Memory B cell (primary cell): Measurements from ENCODE around the gene TAF5L.

Source experiments
- ATAC-seq: fragments of 150-1000 bp; cut with Tn5 transposase; 2 replicates; pipeline ENCODE4 v1.10.0; 2021; ENCODE audit warnings: low read depth, mild to moderate bottlenecking, moderate library complexity
- DNase-seq, 2 donors: peaks; one replicate each; pipeline ENCODE4 v3.0.0; 2022; ENCODE audit warnings: low spot score in 2 of 2
- H3K27ac Mint-ChIP-seq: one replicate; pipeline ENCODE4 v1.8.0; 2022; ENCODE audit warnings: mild to moderate bottlenecking, moderate library complexity, mixed read lengths
- H3K27me3 Mint-ChIP-seq: one replicate; pipeline ENCODE4 v1.8.0; 2022; ENCODE audit warnings: mixed read lengths
- H3K36me3 Mint-ChIP-seq: one replicate; pipeline ENCODE4 v1.8.0; 2022; ENCODE audit warnings: mild to moderate bottlenecking, mixed read lengths
- H3K4me1 Mint-ChIP-seq: one replicate; pipeline ENCODE4 v1.8.0; 2022; ENCODE audit warnings: mixed read lengths
- H3K4me3 Mint-ChIP-seq: one replicate; pipeline ENCODE4 v1.8.0; 2022; ENCODE audit warnings: mild to moderate bottlenecking, moderate library complexity, mixed read lengths
- H3K9me3 Mint-ChIP-seq: one replicate; pipeline ENCODE4 v1.8.0; 2022; ENCODE audit warnings: mixed read lengths

Gene TAF5L

GRCh38 chr1:229653420-229653819 is 27.5 kb upstream of the TAF5L start:
- no peaks in the 10 kb centered on the region for H3K27me3 Mint-ChIP-seq
- H3K27ac Mint-ChIP-seq, result no peak overlapping the region
- peaks cover 21% of the 10 kb centered on the region for H3K36me3 Mint-ChIP-seq
- H3K4me3 Mint-ChIP-seq, result no peak overlapping the region
- no peak for ATAC-seq
- no peaks in the 10 kb centered on the region for H3K4me1 Mint-ChIP-seq
- H3K9me3 Mint-ChIP-seq, result no peaks in the 10 kb centered on the region
- no peak for DNase-seq

GRCh38 chr1:229651546-229651945 is 25.6 kb upstream of the TAF5L start:
- Mint-ChIP-seq H3K4me3 (no peak overlapping the region), H3K27me3 (no peaks in the 10 kb centered on the region), H3K36me3 (peaks cover 18% of the 10 kb centered on the region), H3K4me1 (no peaks in the 10 kb centered on the region), H3K27ac (no peak overlapping the region), H3K9me3 (no peaks in the 10 kb centered on the region)
- ATAC-seq (no peak), DNase-seq (no peak)

GRCh38 chr1:229650045-229650444 is 24.1 kb upstream of the TAF5L start:
- no peak for DNase-seq
- Mint-ChIP-seq H3K4me1 (no peaks in the 10 kb centered on the region), H3K36me3 (peaks cover 25% of the 10 kb centered on the region), H3K27ac (no peak overlapping the region), H3K27me3 (no peaks in the 10 kb centered on the region), H3K9me3 (no peaks in the 10 kb centered on the region), H3K4me3 (no peak overlapping the region)
- no peak for ATAC-seq

GRCh38 chr1:229648406-229648805 is 22.5 kb upstream of the TAF5L start:
- DNase-seq (no peak), ATAC-seq (no peak)
- Mint-ChIP-seq H3K36me3 (peaks cover 25% of the 10 kb centered on the region), H3K4me3 (no peak overlapping the region), H3K9me3 (no peaks in the 10 kb centered on the region), H3K4me1 (peaks cover 11% of the 10 kb centered on the region), H3K27ac (no peak overlapping the region), H3K27me3 (no peaks in the 10 kb centered on the region)

GRCh38 chr1:229645324-229645993 is 19.5 kb upstream of the TAF5L start:
- H3K4me3 Mint-ChIP-seq, result no peak overlapping the region
- peaks cover 23% of the 10 kb centered on the region for H3K36me3 Mint-ChIP-seq
- no peaks in the 10 kb centered on the region for H3K9me3 Mint-ChIP-seq
- no peak for DNase-seq
- peak overlapping the region; percentile 84 for H3K27ac Mint-ChIP-seq
- no peaks in the 10 kb centered on the region for H3K27me3 Mint-ChIP-seq
- H3K4me1 Mint-ChIP-seq, result peaks cover 11% of the 10 kb centered on the region
- ATAC-seq, result no peak

GRCh38 chr1:229643996-229644745 is 18.2 kb upstream of the TAF5L start:
- DNase-seq (no peak), ATAC-seq (peak; percentile 45)
- Mint-ChIP-seq H3K4me1 (peaks cover 11% of the 10 kb centered on the region), H3K27me3 (no peaks in the 10 kb centered on the region), H3K9me3 (no peaks in the 10 kb centered on the region), H3K4me3 (no peak overlapping the region), H3K36me3 (peaks cover 17% of the 10 kb centered on the region), H3K27ac (peak overlapping the region; percentile 80)

GRCh38 chr1:229642970-229643369 is 17.0 kb upstream of the TAF5L start:
- no peaks in the 10 kb centered on the region for H3K9me3 Mint-ChIP-seq
- no peaks in the 10 kb centered on the region for H3K27me3 Mint-ChIP-seq
- no peak overlapping the region for H3K4me3 Mint-ChIP-seq

GRCh38 chr1:229642376-229642775 is 16.5 kb upstream of the TAF5L start:
- H3K36me3 Mint-ChIP-seq, result peaks cover 19% of the 10 kb centered on the region
- no peak overlapping the region for H3K4me3 Mint-ChIP-seq

More at GRCh38 chr1:229642970-229643369, 17.0 kb upstream of the TAF5L start:
- H3K27ac Mint-ChIP-seq, result no peak overlapping the region
- no peak for DNase-seq
- ATAC-seq, result no peak
- peaks cover 16% of the 10 kb centered on the region for H3K36me3 Mint-ChIP-seq
- H3K4me1 Mint-ChIP-seq, result peaks cover 11% of the 10 kb centered on the region

GRCh38 chr1:229641306-229641705 is 15.4 kb upstream of the TAF5L start:
- H3K36me3 Mint-ChIP-seq, result peaks cover 24% of the 10 kb centered on the region

More at GRCh38 chr1:229642376-229642775, 16.5 kb upstream of the TAF5L start:
- no peaks in the 10 kb centered on the region for H3K9me3 Mint-ChIP-seq
- H3K27ac Mint-ChIP-seq, result no peak overlapping the region
- H3K4me1 Mint-ChIP-seq, result peaks cover 11% of the 10 kb centered on the region
- H3K27me3 Mint-ChIP-seq, result no peaks in the 10 kb centered on the region
- ATAC-seq, result no peak
- no peak for DNase-seq

GRCh38 chr1:229640455-229640854 is 14.5 kb upstream of the TAF5L start:
- no peaks in the 10 kb centered on the region for H3K9me3 Mint-ChIP-seq
- no peak overlapping the region for H3K4me3 Mint-ChIP-seq
- peaks cover 11% of the 10 kb centered on the region for H3K4me1 Mint-ChIP-seq
- H3K27ac Mint-ChIP-seq, result no peak overlapping the region
- no peaks in the 10 kb centered on the region for H3K27me3 Mint-ChIP-seq
- H3K36me3 Mint-ChIP-seq, result peaks cover 27% of the 10 kb centered on the region
- ATAC-seq (no peak), DNase-seq (no peak)

More at GRCh38 chr1:229641306-229641705, 15.4 kb upstream of the TAF5L start:
- Mint-ChIP-seq H3K4me3 (no peak overlapping the region), H3K27me3 (no peaks in the 10 kb centered on the region), H3K27ac (no peak overlapping the region), H3K9me3 (no peaks in the 10 kb centered on the region), H3K4me1 (peaks cover 11% of the 10 kb centered on the region)
- ATAC-seq, result no peak
- DNase-seq, result no peak

- Mint-ChIP-seq H3K9me3 (no peaks in the 10 kb centered on the region), H3K4me1 (no peaks in the 10 kb centered on the region), H3K36me3 (peaks cover 22% of the 10 kb centered on the region), H3K4me3 (no peak overlapping the region), H3K27me3 (no peaks in the 10 kb centered on the region), H3K27ac (no peak overlapping the region)
- no peak for ATAC-seq
- no peak for DNase-seq
Measured at GRCh38 chr1:229637746-229638145, 11.8 kb upstream of the TAF5L start.

GRCh38 chr1:229636042-229636441 is 10.1 kb upstream of the TAF5L start:
- no peaks in the 10 kb centered on the region for H3K4me1 Mint-ChIP-seq
- no peak overlapping the region for H3K27ac Mint-ChIP-seq
- no peaks in the 10 kb centered on the region for H3K27me3 Mint-ChIP-seq
- H3K36me3 Mint-ChIP-seq, result peaks cover 20% of the 10 kb centered on the region
- H3K4me3 Mint-ChIP-seq, result no peak overlapping the region
- no peaks in the 10 kb centered on the region for H3K9me3 Mint-ChIP-seq
- no peak for ATAC-seq
- no peak for DNase-seq

- H3K36me3 Mint-ChIP-seq, result peaks cover 13% of the 10 kb centered on the region
- no peak for DNase-seq
- no peaks in the 10 kb centered on the region for H3K27me3 Mint-ChIP-seq
- ATAC-seq, result no peak
- H3K4me1 Mint-ChIP-seq, result peaks cover 3% of the 10 kb centered on the region
- no peak overlapping the region for H3K27ac Mint-ChIP-seq
- H3K9me3 Mint-ChIP-seq, result no peaks in the 10 kb centered on the region
- no peak overlapping the region for H3K4me3 Mint-ChIP-seq
Measured at GRCh38 chr1:229631966-229632365, 6.0 kb upstream of the TAF5L start.

GRCh38 chr1:229631148-229631547 is 5.2 kb upstream of the TAF5L start:
- peaks cover 9% of the 10 kb centered on the region for H3K36me3 Mint-ChIP-seq
- peaks cover 9% of the 10 kb centered on the region for H3K4me1 Mint-ChIP-seq
- H3K4me3 Mint-ChIP-seq, result no peak overlapping the region
- ATAC-seq (no peak), DNase-seq (no peak)
- H3K27ac Mint-ChIP-seq, result no peak overlapping the region
- H3K9me3 Mint-ChIP-seq, result no peaks in the 10 kb centered on the region
- no peaks in the 10 kb centered on the region for H3K27me3 Mint-ChIP-seq
